ENCODE measurements around the gene ZNF853. TPM values are rescaled to one million over a fixed set of nuclear protein-coding genes. Genes with fewer than 3 reads are reported as not detected.

ZNF853 gene
- total RNA-seq, 4 donors from 2014 or later = 1.6 to 4.6 (median 3.7) TPM

DNA sequence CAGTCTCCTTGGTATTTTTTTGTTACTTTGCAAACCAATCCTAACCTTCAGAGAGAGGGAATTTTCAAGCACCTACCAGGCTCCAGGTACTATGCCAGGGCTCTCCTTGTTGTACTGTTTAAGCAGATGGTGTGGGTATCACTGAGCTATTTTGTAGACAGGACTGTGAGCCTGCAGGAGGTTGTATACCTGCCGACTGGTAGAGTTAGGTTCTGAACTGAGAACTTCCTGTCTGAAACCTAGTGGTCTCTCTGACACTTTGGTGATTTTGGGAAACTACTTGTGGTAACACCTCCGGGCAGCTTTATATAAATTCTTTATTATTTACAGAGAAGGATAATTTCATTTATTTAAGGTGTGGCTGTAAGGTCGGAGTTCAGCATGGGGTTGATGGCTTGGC, 4.6 kb downstream of the ZNF853 start:
- Histone ChIP-seq H3K4me1 (peaks cover 9% of the 10 kb centered on the region), H3K36me3 (peaks cover 24% of the 10 kb centered on the region), H3K4me3 (no peak overlapping the region), H3K9me3 (no peaks in the 10 kb centered on the region), H3K27ac (no peak overlapping the region), H3K27me3 (peaks cover 2% of the 10 kb centered on the region)
- DNase-seq (ENCODE audit: low spot score in 2 of 2) = no peak
- TF ChIP-seq EP300 (IDR thresholded peaks at IDR 0.05) (no peak), POLR2AphosphoS5 (IDR thresholded peaks at IDR 0.05) (no peak), POLR2A (IDR thresholded peaks at IDR 0.05) (no peak)
- TF ChIP-seq, protein P1, sequence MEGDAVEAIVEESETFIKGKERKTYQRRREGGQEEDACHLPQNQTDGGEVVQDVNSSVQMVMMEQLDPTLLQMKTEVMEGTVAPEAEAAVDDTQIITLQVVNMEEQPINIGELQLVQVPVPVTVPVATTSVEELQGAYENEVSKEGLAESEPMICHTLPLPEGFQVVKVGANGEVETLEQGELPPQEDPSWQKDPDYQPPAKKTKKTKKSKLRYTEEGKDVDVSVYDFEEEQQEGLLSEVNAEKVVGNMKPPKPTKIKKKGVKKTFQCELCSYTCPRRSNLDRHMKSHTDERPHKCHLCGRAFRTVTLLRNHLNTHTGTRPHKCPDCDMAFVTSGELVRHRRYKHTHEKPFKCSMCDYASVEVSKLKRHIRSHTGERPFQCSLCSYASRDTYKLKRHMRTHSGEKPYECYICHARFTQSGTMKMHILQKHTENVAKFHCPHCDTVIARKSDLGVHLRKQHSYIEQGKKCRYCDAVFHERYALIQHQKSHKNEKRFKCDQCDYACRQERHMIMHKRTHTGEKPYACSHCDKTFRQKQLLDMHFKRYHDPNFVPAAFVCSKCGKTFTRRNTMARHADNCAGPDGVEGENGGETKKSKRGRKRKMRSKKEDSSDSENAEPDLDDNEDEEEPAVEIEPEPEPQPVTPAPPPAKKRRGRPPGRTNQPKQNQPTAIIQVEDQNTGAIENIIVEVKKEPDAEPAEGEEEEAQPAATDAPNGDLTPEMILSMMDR (IDR thresholded peaks at IDR 0.05) = no peak
- 71% methylated on average over 3 of the region's 3 CpGs for WGBS

DNA sequence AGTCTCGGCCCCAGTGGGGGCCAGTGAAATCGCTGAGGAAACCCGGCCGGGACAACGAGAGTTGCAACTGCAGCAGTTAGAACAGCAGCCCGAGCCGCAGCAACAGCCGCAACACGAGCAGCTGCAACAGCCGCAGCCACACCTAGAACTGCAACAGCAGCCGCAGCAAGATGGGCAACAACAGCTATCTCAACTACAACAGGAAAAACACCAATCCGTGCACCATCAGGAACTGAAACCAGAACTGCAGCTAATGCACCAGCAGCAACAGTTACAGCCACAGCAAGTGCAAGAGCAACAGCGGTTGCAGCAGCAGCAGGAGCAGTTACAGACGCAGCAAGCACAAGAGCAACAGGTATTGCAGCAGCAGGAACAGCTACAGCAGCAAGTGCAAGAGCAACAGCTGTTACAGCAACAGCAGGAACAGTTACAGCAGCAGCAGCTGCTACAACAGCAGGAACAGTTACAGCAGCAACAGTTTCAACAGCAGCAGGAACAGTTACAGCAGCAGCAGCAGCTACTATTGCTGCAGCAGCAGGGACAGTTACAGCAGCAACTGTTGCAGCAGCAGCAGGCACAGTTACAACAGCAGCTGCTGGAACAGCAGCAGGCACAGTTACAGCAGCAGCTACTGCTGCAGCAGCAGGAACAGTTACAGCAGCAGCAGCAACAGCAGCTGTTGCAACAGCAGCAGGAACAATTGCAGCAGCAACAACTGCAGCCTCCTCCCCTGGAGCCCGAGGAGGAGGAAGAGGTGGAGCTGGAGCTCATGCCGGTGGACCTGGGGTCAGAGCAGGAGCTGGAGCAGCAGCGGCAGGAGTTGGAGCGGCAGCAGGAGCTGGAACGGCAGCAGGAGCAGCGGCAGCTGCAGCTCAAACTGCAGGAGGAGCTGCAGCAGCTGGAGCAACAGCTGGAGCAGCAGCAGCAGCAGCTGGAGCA, 6.1 kb downstream of the ZNF853 start:
- Histone ChIP-seq H3K27me3 (no peaks in the 10 kb centered on the region), H3K4me1 (no peaks in the 10 kb centered on the region), H3K36me3 (peaks cover 24% of the 10 kb centered on the region), H3K9me3 (no peaks in the 10 kb centered on the region), H3K27ac (no peak overlapping the region), H3K4me3 (no peak overlapping the region)
- TF ChIP-seq POLR2AphosphoS5 (IDR thresholded peaks at IDR 0.05) = no peak
- TF ChIP-seq, protein P1 (IDR thresholded peaks at IDR 0.05) = no peak
- TF ChIP-seq EP300 (IDR thresholded peaks at IDR 0.05) = no peak
- no peak for TF ChIP-seq POLR2A (IDR thresholded peaks at IDR 0.05)
- 83% methylated on average over 17 of the region's 20 CpGs for WGBS
- no peak for DNase-seq (ENCODE audit: low spot score in 2 of 2)

DNA sequence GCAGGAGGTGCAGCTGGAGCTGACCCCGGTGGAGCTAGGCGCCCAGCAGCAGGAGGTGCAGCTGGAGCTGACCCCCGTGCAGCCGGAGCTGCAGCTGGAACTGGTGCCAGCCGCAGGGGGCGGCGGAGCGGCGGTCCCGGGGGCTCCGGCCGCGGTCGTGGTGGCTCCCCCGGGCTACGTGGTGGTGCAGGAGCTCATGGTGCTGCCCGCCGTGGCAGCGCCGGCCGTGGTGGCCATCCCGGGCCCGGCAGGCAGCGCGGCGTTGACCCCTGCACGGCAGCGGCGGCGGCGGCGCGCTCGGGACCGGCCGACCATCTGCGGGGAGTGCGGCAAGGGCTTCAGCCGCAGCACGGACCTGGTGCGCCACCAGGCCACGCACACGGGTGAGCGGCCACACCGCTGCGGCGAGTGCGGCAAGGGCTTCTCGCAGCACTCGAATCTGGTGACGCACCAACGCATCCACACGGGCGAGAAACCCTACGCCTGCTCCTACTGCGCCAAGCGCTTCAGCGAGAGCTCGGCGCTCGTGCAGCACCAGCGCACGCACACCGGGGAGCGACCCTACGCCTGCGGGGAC, 6.8 kb downstream of the ZNF853 start:
- TF ChIP-seq EP300 (IDR thresholded peaks at IDR 0.05) = no peak
- TF ChIP-seq POLR2A (IDR thresholded peaks at IDR 0.05) = no peak
- TF ChIP-seq POLR2AphosphoS5 (IDR thresholded peaks at IDR 0.05) = no peak
- TF ChIP-seq, protein P1 (IDR thresholded peaks at IDR 0.05) = no peak
- Histone ChIP-seq H3K9me3 (no peaks in the 10 kb centered on the region), H3K36me3 (peaks cover 24% of the 10 kb centered on the region), H3K4me3 (no peak overlapping the region), H3K4me1 (no peaks in the 10 kb centered on the region), H3K27me3 (no peaks in the 10 kb centered on the region), H3K27ac (no peak overlapping the region)
- DNase-seq (ENCODE audit: low spot score in 2 of 2) = no peak
- 100% methylated on average over 1 of the region's 67 CpGs for WGBS

DNA sequence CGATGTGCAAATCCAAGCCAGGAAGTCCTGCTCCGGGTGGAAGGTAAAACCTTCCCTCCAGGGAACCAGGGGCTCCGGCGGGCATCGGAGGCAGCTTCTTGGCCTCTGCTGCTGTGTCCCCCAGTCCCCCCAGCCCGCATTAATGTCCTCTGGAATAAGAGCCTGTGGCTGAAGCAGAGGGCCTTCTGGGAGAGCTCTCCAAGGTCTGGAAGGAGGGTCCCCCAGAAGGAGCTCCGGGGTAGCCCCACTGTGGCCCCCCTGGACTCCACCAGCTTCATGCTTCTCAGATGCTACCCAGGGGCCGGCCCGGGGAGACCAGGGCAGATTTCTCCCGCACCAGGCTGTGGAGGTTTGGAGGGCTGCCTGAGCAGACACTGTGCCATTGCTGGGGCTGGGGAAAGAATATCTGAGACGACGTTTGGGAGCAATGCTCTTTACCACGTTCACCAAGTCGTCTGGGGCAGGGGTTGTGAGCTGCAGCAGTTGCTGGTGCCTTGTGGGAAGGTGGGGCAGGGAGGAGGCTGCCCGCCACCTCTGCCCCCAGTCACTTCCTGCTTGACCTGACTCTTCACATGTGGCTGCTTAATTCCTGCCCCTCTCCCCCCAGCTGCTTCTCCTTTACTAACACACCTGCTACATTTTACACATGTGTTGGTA, 8.3 kb downstream of the ZNF853 start:
- no peak overlapping the region for H3K4me3 ChIP-seq
- 64% methylated on average over 9 of the region's 15 CpGs for WGBS
- H3K9me3 ChIP-seq = no peaks in the 10 kb centered on the region
- no peak for DNase-seq (ENCODE audit: low spot score in 2 of 2)
- TF ChIP-seq POLR2AphosphoS5 (IDR thresholded peaks at IDR 0.05) (no peak), EP300 (IDR thresholded peaks at IDR 0.05) (no peak), POLR2A (IDR thresholded peaks at IDR 0.05) (no peak)
- TF ChIP-seq, protein P1 (IDR thresholded peaks at IDR 0.05) = no peak
- H3K27ac ChIP-seq = no peak overlapping the region
- peaks cover 24% of the 10 kb centered on the region for H3K36me3 ChIP-seq
- no peaks in the 10 kb centered on the region for H3K27me3 ChIP-seq
- peaks cover 7% of the 10 kb centered on the region for H3K4me1 ChIP-seq

DNA sequence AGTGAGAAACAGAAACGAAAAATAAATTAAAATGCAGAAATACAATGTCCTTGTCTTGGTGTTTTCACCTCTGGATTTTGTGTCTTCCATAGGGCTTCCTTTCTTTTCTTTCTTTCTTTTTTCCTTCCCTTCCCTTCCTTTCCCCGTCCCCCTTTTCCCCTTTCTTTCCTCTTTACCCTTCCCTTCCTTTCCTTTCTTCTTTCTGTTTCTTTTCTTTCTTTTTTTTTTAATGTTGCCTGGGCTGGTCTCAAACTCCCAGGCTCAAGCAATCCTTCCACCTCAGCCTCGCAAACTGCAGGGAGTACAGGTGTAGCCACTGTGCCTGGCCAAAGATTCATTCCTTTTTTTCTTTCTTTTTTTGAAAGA, 8.8 kb downstream of the ZNF853 start:
- WGBS = 80% methylated on average over 3 of the region's 3 CpGs
- Histone ChIP-seq H3K4me3 (no peak overlapping the region), H3K36me3 (peaks cover 24% of the 10 kb centered on the region), H3K9me3 (no peaks in the 10 kb centered on the region), H3K27me3 (no peaks in the 10 kb centered on the region), H3K27ac (no peak overlapping the region), H3K4me1 (peaks cover 7% of the 10 kb centered on the region)
- TF ChIP-seq POLR2A (IDR thresholded peaks at IDR 0.05) (no peak), POLR2AphosphoS5 (IDR thresholded peaks at IDR 0.05) (no peak), EP300 (IDR thresholded peaks at IDR 0.05) (no peak)
- TF ChIP-seq, protein P1 (IDR thresholded peaks at IDR 0.05) = no peak
- DNase-seq (ENCODE audit: low spot score in 2 of 2) = no peak

All from suprapubic skin (tissue), 4 donors.